K562 (cell line): ENCODE measurements around the gene COQ5. TPM values are rescaled to one million over a fixed set of nuclear protein-coding genes. Genes with fewer than 3 reads are reported as not detected.

ENCODE experiments used
- CREM ChIP-seq: IDR thresholded peaks from 2 replicates; pipeline ENCODE4 v1.6.1; 2014; ENCODE audit warnings: antibody characterized with exemption, low read depth
- EZH2 ChIP-seq: IDR thresholded peaks from 2 replicates; pipeline ENCODE4 v1.6.1; 2012; ENCODE audit warnings: low read depth, mild to moderate bottlenecking, inconsistent platforms, low read length, borderline replicate concordance
- FOSL1 ChIP-seq: fragments of 200-800 bp; sonication (Bioruptor generic); conservative IDR thresholded peaks from 2 replicates; pipeline ENCODE4 v1.6.1; 2016; ENCODE audit warnings: missing genetic modification characterization, missing compliant biosample characterization
- HCFC1 ChIP-seq: IDR thresholded peaks from 2 replicates; pipeline ENCODE4 v1.6.1; 2012; ENCODE audit warnings: low read depth, low read length, improper control_type of control experiment
- HMG20A ChIP-seq: fragments of 450-650 bp; formaldehyde crosslinking; conservative IDR thresholded peaks from 2 replicates; pipeline ENCODE4 v1.4.0; 2020; ENCODE audit warnings: mild to moderate bottlenecking, mixed read lengths
- HNRNPUL1 ChIP-seq: fragments of 200-400 bp; formaldehyde crosslinking; IDR thresholded peaks from 2 replicates; pipeline ENCODE4 v1.6.1; 2017; ENCODE audit warnings: low read length
- LARP7 ChIP-seq: fragments of 450-650 bp; IDR thresholded peaks from 2 replicates; pipeline ENCODE4 v1.6.1; 2016
- MTA1 ChIP-seq: fragments of 450-650 bp; IDR thresholded peaks from 2 replicates; pipeline ENCODE4 v1.6.1; 2017; ENCODE audit warnings: borderline replicate concordance
- NCOA6 ChIP-seq: fragments of 450-650 bp; IDR thresholded peaks from 2 replicates; pipeline ENCODE4 v1.6.1; 2017; ENCODE audit warnings: mild to moderate bottlenecking
- PHF20 ChIP-seq: fragments of 450-650 bp; IDR thresholded peaks from 2 replicates; pipeline ENCODE4 v1.6.1; 2018; ENCODE audit not compliant: partially characterized antibody
- SMAD4 ChIP-seq: fragments of 250-450 bp; sonication (Bioruptor Pico); conservative IDR thresholded peaks from 2 replicates; pipeline ENCODE4 v1.8.0; 2021; ENCODE audit warnings: inconsistent platforms, mild to moderate bottlenecking, moderate library complexity
- SRSF1 ChIP-seq: fragments of 200-400 bp; formaldehyde crosslinking; IDR thresholded peaks from 2 replicates; pipeline ENCODE4 v1.6.1; 2017; ENCODE audit warnings: mild to moderate bottlenecking, low read depth, low read length, moderate library complexity
- TAF9B ChIP-seq: fragments of 450-650 bp; IDR thresholded peaks from 2 replicates; pipeline ENCODE4 v1.6.1; 2018; ENCODE audit warnings: mild to moderate bottlenecking; ENCODE audit not compliant: partially characterized antibody
- XRCC3 ChIP-seq: fragments of 450-650 bp; IDR thresholded peaks from 2 replicates; pipeline ENCODE4 v1.6.1; 2017; ENCODE audit warnings: mild to moderate bottlenecking, moderate library complexity
- XRCC5 ChIP-seq: fragments of 200-400 bp; formaldehyde crosslinking; IDR thresholded peaks from 2 replicates; pipeline ENCODE4 v1.6.1; 2017; ENCODE audit warnings: low read depth, mild to moderate bottlenecking, low read length
- ZBTB17 ChIP-seq: fragments of 450-650 bp; formaldehyde crosslinking; IDR thresholded peaks from 2 replicates; pipeline ENCODE4 v1.4.0; 2020; ENCODE audit warnings: mild to moderate bottlenecking
- ZBTB8A ChIP-seq: fragments of 450-650 bp; IDR thresholded peaks from 2 replicates; pipeline ENCODE4 v1.6.1; 2018; ENCODE audit warnings: mild to moderate bottlenecking, moderate library complexity; ENCODE audit not compliant: partially characterized antibody
- ZNF589 ChIP-seq: fragments of 200-800 bp; sonication (Bioruptor generic); IDR thresholded peaks from 2 replicates; pipeline ENCODE4 v1.6.1; 2016; ENCODE audit warnings: low read depth, missing genetic modification characterization, missing compliant biosample characterization
- ZNF668 ChIP-seq: fragments of 250-450 bp; sonication (Bioruptor Pico); IDR thresholded peaks from 2 replicates; pipeline ENCODE4 v1.8.0; 2022; ENCODE audit warnings: mild to moderate bottlenecking, inconsistent platforms
- ZNF75A ChIP-seq: fragments of 450-650 bp; formaldehyde crosslinking; IDR thresholded peaks from 2 replicates; pipeline ENCODE4 v1.4.0; 2020; ENCODE audit warnings: mild to moderate bottlenecking
- ZNF766 ChIP-seq: fragments of 200-800 bp; sonication (Bioruptor generic); conservative IDR thresholded peaks from 2 replicates; pipeline ENCODE4 v1.6.1; 2016; ENCODE audit warnings: missing genetic modification characterization, missing compliant biosample characterization
- ZNF785 ChIP-seq: fragments of 250-450 bp; sonication (Bioruptor Pico); IDR thresholded peaks from 2 replicates; pipeline ENCODE4 v1.4.0; 2020; ENCODE audit warnings: mild to moderate bottlenecking
- polyA plus RNA-seq, 8 experiments: library from polyadenylated mRNA; depleted of rRNA in 4 of 8; stranded (reverse) in 5 of 8; unstranded in 3 of 8; fragments of >200 nt; fragmentation: Nextera tagmentation in 2 of 8; fragmentation: Illumina TruSeq in 1 of 8; extraction: Ambion mirVana in 2 of 8; extraction: Trizol in 1 of 8; gene quantifications; 2 replicates each; pipeline versions ENCODE4 v1.2.1 to v1.2.3, GENCODE V29; 2011 to 2014; ENCODE audit warnings: inconsistent platforms in 1 of 8, missing spikeins in 1 of 8
- total RNA-seq, 7 experiments: library from RNA; depleted of rRNA in 6 of 7; stranded (reverse); fragments of >200 nt in 6 of 7; fragmentation: Illumina TruSeq in 2 of 7; extraction: Trizol in 2 of 7; gene quantifications; 2 replicates each; pipeline versions ENCODE4 v1.2.1 to v1.2.3, GENCODE V29; 2011 to 2021; ENCODE audit warnings: low replicate concordance in 1 of 7
- TF ChIP-seq, protein P1 (sequence below): fragments of 200-800 bp; sonication (Bioruptor generic); IDR thresholded peaks from 2 replicates; pipeline ENCODE4 v1.6.1; 2017; ENCODE audit warnings: missing genetic modification characterization, missing compliant biosample characterization
- TF ChIP-seq, protein P2 (sequence below): fragments of 450-650 bp; formaldehyde crosslinking; IDR thresholded peaks from 2 replicates; pipeline ENCODE4 v1.4.0; 2020; ENCODE audit warnings: mild to moderate bottlenecking, mixed read lengths
- TF ChIP-seq, protein P3 (sequence below): fragments of 250-450 bp; sonication (Bioruptor Pico); IDR thresholded peaks from 2 replicates; pipeline ENCODE4 v1.4.0; 2020; ENCODE audit warnings: mild to moderate bottlenecking, moderate library complexity

Gene COQ5
- total and polyA plus RNA-seq, 9 of the 15 experiments (the other 6 are each of a cell fraction or from before 2014, with no cell fraction given), result 19.2 to 59.7 (median 30.4) TPM

DNA sequence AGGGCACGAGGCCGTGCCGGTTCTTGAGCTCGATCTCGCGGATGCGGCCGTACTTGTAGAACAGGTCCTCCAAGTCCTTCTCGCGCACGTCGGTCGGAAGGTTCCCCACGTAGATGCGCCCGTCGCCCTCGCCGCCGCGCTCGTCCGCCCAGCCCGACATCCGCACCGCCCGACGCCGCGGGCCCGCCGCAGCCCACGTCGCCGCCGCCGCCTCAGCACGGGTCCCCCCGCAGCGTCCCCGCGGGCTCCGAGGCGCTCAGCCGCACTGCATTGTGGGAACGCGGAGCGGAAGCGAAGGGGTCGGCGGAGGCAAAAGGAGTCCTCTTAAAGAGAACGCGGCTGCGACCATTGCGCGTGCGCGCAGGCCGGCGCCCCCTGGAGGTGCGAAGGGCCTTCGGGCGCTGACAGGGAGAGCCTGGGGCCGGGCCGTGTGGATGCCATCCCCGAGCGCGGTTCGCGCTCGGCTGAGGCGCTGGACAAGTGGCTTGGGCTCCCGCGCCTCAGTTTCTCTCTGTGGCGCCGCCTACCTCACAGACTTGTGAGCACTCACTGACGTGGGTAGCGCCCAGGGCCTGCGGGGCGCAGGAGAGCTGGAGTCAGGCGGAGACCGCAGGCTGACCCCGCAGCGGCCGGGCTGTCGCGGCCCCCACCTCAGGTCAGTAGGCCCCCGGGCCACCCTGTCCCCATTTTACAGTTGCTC lies 59.4 kb downstream of the COQ5 start, which contains the start of gene SRSF9 (continued):
- TF ChIP-seq, protein P1, sequence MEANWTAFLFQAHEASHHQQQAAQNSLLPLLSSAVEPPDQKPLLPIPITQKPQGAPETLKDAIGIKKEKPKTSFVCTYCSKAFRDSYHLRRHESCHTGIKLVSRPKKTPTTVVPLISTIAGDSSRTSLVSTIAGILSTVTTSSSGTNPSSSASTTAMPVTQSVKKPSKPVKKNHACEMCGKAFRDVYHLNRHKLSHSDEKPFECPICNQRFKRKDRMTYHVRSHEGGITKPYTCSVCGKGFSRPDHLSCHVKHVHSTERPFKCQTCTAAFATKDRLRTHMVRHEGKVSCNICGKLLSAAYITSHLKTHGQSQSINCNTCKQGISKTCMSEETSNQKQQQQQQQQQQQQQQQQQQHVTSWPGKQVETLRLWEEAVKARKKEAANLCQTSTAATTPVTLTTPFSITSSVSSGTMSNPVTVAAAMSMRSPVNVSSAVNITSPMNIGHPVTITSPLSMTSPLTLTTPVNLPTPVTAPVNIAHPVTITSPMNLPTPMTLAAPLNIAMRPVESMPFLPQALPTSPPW (CRISPR knock-in tag), result peak; percentile 80
- TF ChIP-seq TAF9B (no peak), ZBTB17 (CRISPR knock-in tag) (peak; percentile 66), NCOA6 (no peak), PHF20 (peak; percentile 53), MTA1 (peak; percentile 29; the same call in 1 of the 2 replicates), FOSL1 (tag) (no peak), LARP7 (no peak), ZNF589 (CRISPR knock-in tag) (0 out of 2 replicates have a peak, but pooled peaks have one; percentile 32), HCFC1 (peak; percentile 77), HMG20A (CRISPR knock-in tag) (no peak), SMAD4 (CRISPR knock-in tag) (peak; percentile 75; the same call in 1 of the 2 replicates), EZH2 (no peak), ZNF766 (no peak), CREM (peak; percentile 45), ZBTB8A (no peak), HNRNPUL1 (no peak), ZNF668 (CRISPR knock-in tag) (no peak), SRSF1 (no peak), ZNF75A (CRISPR knock-in tag) (no peak), XRCC3 (no peak), XRCC5 (peak; percentile 89; the same call in 1 of the 2 replicates), ZNF785 (CRISPR knock-in tag) (no peak)
- TF ChIP-seq, protein P2, sequence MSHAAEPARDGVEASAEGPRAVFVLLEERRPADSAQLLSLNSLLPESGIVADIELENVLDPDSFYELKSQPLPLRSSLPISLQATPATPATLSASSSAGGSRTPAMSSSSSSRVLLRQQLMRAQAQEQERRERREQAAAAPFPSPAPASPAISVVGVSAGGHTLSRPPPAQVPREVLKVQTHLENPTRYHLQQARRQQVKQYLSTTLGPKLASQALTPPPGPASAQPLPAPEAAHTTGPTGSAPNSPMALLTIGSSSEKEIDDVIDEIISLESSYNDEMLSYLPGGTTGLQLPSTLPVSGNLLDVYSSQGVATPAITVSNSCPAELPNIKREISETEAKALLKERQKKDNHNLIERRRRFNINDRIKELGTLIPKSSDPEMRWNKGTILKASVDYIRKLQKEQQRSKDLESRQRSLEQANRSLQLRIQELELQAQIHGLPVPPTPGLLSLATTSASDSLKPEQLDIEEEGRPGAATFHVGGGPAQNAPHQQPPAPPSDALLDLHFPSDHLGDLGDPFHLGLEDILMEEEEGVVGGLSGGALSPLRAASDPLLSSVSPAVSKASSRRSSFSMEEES (CRISPR knock-in tag), result no peak
- TF ChIP-seq, protein P3, sequence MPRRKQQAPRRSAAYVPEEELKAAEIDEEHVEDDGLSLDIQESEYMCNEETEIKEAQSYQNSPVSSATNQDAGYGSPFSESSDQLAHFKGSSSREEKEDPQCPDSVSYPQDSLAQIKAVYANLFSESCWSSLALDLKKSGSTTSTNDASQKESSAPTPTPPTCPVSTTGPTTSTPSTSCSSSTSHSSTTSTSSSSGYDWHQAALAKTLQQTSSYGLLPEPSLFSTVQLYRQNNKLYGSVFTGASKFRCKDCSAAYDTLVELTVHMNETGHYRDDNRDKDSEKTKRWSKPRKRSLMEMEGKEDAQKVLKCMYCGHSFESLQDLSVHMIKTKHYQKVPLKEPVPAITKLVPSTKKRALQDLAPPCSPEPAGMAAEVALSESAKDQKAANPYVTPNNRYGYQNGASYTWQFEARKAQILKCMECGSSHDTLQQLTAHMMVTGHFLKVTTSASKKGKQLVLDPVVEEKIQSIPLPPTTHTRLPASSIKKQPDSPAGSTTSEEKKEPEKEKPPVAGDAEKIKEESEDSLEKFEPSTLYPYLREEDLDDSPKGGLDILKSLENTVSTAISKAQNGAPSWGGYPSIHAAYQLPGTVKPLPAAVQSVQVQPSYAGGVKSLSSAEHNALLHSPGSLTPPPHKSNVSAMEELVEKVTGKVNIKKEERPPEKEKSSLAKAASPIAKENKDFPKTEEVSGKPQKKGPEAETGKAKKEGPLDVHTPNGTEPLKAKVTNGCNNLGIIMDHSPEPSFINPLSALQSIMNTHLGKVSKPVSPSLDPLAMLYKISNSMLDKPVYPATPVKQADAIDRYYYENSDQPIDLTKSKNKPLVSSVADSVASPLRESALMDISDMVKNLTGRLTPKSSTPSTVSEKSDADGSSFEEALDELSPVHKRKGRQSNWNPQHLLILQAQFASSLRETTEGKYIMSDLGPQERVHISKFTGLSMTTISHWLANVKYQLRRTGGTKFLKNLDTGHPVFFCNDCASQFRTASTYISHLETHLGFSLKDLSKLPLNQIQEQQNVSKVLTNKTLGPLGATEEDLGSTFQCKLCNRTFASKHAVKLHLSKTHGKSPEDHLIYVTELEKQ (CRISPR knock-in tag), result no peak
